Stimulated activated CD4-positive, alpha-beta T cell treated with anti-CD3 and anti-CD28 coated beads, TNF-alpha, amount 100 ng/mL, for 48 hours (primary cell): Measurements from ENCODE around the gene MESP1.

Experiments
- DNase-seq, 3 donors: peaks; one replicate each; pipeline ENCODE4 v3.0.0-alpha.2; 2020; ENCODE audit warnings: low read depth in 3 of 3

MESP1 gene

GRCh38 chr15:89758283-89758682, 7.2 kb upstream of the MESP1 start:
- DNase-seq, result no peak

GRCh38 chr15:89756897-89757296, 5.8 kb upstream of the MESP1 start:
- no peak for DNase-seq

- DNase-seq, result no peak
Observed at GRCh38 chr15:89755701-89756100, 4.7 kb upstream of the MESP1 start.

GRCh38 chr15:89754361-89755154, 3.5 kb upstream of the MESP1 start:
- DNase-seq, result no peak

GRCh38 chr15:89753855-89754254, 2.8 kb upstream of the MESP1 start:
- DNase-seq, result no peak

- DNase-seq, result no peak
Observed at GRCh38 chr15:89751748-89752147, 699 bp upstream of the MESP1 start.

- peak in 1 of 3 donors; percentile 4 for DNase-seq
Observed at GRCh38 chr15:89749951-89750559, 994 bp downstream of the MESP1 start.

GRCh38 chr15:89749526-89749925, 1.5 kb downstream of the MESP1 start:
- no peak for DNase-seq

GRCh38 chr15:89749054-89749453, 2.0 kb downstream of the MESP1 start:
- no peak for DNase-seq

GRCh38 chr15:89747708-89748682, 3.1 kb downstream of the MESP1 start:
- no peak for DNase-seq

- no peak for DNase-seq
Observed at GRCh38 chr15:89746386-89746780, 4.7 kb downstream of the MESP1 start.

GRCh38 chr15:89745768-89746167, 5.3 kb downstream of the MESP1 start:
- DNase-seq, result no peak

GRCh38 chr15:89745131-89745530, 5.9 kb downstream of the MESP1 start:
- DNase-seq, result no peak

- DNase-seq, result no peak
Observed at GRCh38 chr15:89743594-89743993, 7.5 kb downstream of the MESP1 start.

- no peak for DNase-seq
Observed at GRCh38 chr15:89743011-89743410, 8.0 kb downstream of the MESP1 start.

GRCh38 chr15:89740137-89740536, 10.9 kb downstream of the MESP1 start:
- peak; percentile 19 to 36 (median 21) for DNase-seq

GRCh38 chr15:89735773-89736172, 15.3 kb downstream of the MESP1 start:
- no peak for DNase-seq

GRCh38 chr15:89732451-89733172, 18.4 kb downstream of the MESP1 start:
- no peak for DNase-seq

- no peak for DNase-seq
Observed at GRCh38 chr15:89731275-89731674, 19.8 kb downstream of the MESP1 start.

- no peak for DNase-seq
Observed at GRCh38 chr15:89728254-89728653, 22.8 kb downstream of the MESP1 start.

- DNase-seq, result no peak
Observed at GRCh38 chr15:89725064-89725463, 26.0 kb downstream of the MESP1 start.

GRCh38 chr15:89724621-89725020, 26.4 kb downstream of the MESP1 start:
- no peak for DNase-seq
